ENCODE results near the gene SIGLEC6. TPM values are rescaled to one million over a fixed set of nuclear protein-coding genes. Genes with fewer than 3 reads are reported as not detected.

The SIGLEC6 gene
- total RNA-seq, 2 donors from 2014 or later: 0.26 TPM; not detected in 1

GRCh38 chr19:51509823-51510660 lies 21.4 kb downstream of the SIGLEC6 start:
- Histone ChIP-seq H3K27ac (no peak overlapping the region), H3K4me3 (no peak overlapping the region), H3K27me3 (no peaks in the 10 kb centered on the region), H3K4me1 (no peaks in the 10 kb centered on the region), H3K36me3 (replicated peaks in 1 of 2; ENCODE audit: insufficient read depth in 1 of 2, low read depth in 2 of 2) (no peaks in the 10 kb centered on the region), H3K9me3 (no peaks in the 10 kb centered on the region)
- DNase-seq (no peak), ATAC-seq (no peak)
- intact Hi-C loops (cut with DNase I): no loop called here
- 26 to 41% methylated on average over 7 of the region's 7 CpGs for WGBS, 2 donors
- TF ChIP-seq CTCF (IDR thresholded peaks at IDR 0.05) (no peak), POLR2A (IDR thresholded peaks at IDR 0.05) (no peak)

GRCh38 chr19:51508059-51508733 lies 23.3 kb downstream of the SIGLEC6 start:
- no peak overlapping the region for H3K27ac ChIP-seq
- WGBS, 2 donors: 36 to 45% methylated on average over 3 of the region's 3 CpGs
- DNase-seq (no peak), ATAC-seq (no peak)
- no peaks in the 10 kb centered on the region for H3K4me1 ChIP-seq
- no peaks in the 10 kb centered on the region for H3K27me3 ChIP-seq
- no peaks in the 10 kb centered on the region for H3K36me3 ChIP-seq (replicated peaks in 1 of 2; ENCODE audit: insufficient read depth in 1 of 2, low read depth in 2 of 2)
- TF ChIP-seq CTCF (IDR thresholded peaks at IDR 0.05): no peak
- TF ChIP-seq POLR2A (IDR thresholded peaks at IDR 0.05): no peak
- H3K4me3 ChIP-seq: no peak overlapping the region
- intact Hi-C loops (cut with DNase I): no loop called here
- no peaks in the 10 kb centered on the region for H3K9me3 ChIP-seq

- ATAC-seq: no peak
- Histone ChIP-seq H3K27me3 (no peaks in the 10 kb centered on the region), H3K4me1 (no peaks in the 10 kb centered on the region), H3K4me3 (no peak overlapping the region), H3K9me3 (no peaks in the 10 kb centered on the region), H3K36me3 (replicated peaks in 1 of 2; ENCODE audit: insufficient read depth in 1 of 2, low read depth in 2 of 2) (no peaks in the 10 kb centered on the region), H3K27ac (no peak overlapping the region)
- DNase-seq: no peak
- intact Hi-C loops (cut with DNase I): no loop called here
- WGBS, 2 donors: 52 to 57% methylated on average over 6 of the region's 6 CpGs
- TF ChIP-seq CTCF (IDR thresholded peaks at IDR 0.05) (no peak), POLR2A (IDR thresholded peaks at IDR 0.05) (no peak)
These were observed 23.8 kb downstream of the SIGLEC6 start for GRCh38 chr19:51507640-51508058.

GRCh38 chr19:51507192-51507591 lies 24.3 kb downstream of the SIGLEC6 start:
- intact Hi-C loops (cut with DNase I): no loop called here
- 32 to 47% methylated on average over 3 of the region's 3 CpGs for WGBS, 2 donors
- TF ChIP-seq CTCF (IDR thresholded peaks at IDR 0.05): no peak
- TF ChIP-seq POLR2A (IDR thresholded peaks at IDR 0.05): no peak
- no peaks in the 10 kb centered on the region for H3K9me3 ChIP-seq
- DNase-seq (peak in 1 of 4 donors; percentile 12), ATAC-seq (no peak)
- no peaks in the 10 kb centered on the region for H3K36me3 ChIP-seq (replicated peaks in 1 of 2; ENCODE audit: insufficient read depth in 1 of 2, low read depth in 2 of 2)
- H3K4me1 ChIP-seq: no peaks in the 10 kb centered on the region
- no peak overlapping the region for H3K27ac ChIP-seq
- no peaks in the 10 kb centered on the region for H3K27me3 ChIP-seq
- H3K4me3 ChIP-seq: no peak overlapping the region

Data from body of pancreas (tissue), 4 donors.